GM12892 (cell line): Measurements from ENCODE around the gene LIME1.

ENCODE experiments used
- POLR2A ChIP-seq: IDR thresholded peaks from 2 replicates; pipeline ENCODE4 v1.6.1; 2011; ENCODE audit warnings: low read depth, low read length, control low read depth
- POLR2AphosphoS5 ChIP-seq: IDR thresholded peaks from 2 replicates; pipeline ENCODE4 v1.6.1; 2011; ENCODE audit warnings: low read depth, low read length, control low read depth
- TAF1 ChIP-seq: IDR thresholded peaks from 2 replicates; pipeline ENCODE4 v1.6.1; 2011; ENCODE audit warnings: low read depth, mild to moderate bottlenecking, control low read depth, low read length, borderline replicate concordance

DNA sequence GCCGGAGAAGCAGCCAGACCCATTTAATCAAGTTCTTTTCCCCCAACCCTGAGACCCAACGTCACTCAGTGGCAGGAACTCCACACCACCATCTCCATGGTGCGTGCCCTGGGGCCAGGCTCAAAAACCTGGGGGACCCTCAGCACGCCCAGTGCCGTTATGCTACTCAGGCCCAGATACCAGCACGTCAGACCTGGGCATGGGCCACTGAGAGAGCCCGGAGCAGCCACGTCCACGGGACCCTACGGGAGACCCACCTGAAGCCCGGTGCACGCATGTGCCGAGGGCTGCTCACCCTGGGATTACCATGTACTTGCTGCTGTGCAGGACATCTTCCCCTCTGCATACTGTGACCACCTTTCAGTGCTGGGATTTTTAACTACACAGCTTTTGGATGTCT is 16.9 kb downstream of the LIME1 start:
- TF ChIP-seq POLR2AphosphoS5, result no peak
- TF ChIP-seq POLR2A, result no peak
- TF ChIP-seq TAF1, result no peak
